ENCODE results near the gene GPR18. TPM values are rescaled to one million over a fixed set of nuclear protein-coding genes. Genes with fewer than 3 reads are reported as not detected.

GPR18 gene
- polyA plus RNA-seq, 1 donor (not counting 4 experiments of a cell fraction or from before 2014, with no cell fraction given): not detected

DNA sequence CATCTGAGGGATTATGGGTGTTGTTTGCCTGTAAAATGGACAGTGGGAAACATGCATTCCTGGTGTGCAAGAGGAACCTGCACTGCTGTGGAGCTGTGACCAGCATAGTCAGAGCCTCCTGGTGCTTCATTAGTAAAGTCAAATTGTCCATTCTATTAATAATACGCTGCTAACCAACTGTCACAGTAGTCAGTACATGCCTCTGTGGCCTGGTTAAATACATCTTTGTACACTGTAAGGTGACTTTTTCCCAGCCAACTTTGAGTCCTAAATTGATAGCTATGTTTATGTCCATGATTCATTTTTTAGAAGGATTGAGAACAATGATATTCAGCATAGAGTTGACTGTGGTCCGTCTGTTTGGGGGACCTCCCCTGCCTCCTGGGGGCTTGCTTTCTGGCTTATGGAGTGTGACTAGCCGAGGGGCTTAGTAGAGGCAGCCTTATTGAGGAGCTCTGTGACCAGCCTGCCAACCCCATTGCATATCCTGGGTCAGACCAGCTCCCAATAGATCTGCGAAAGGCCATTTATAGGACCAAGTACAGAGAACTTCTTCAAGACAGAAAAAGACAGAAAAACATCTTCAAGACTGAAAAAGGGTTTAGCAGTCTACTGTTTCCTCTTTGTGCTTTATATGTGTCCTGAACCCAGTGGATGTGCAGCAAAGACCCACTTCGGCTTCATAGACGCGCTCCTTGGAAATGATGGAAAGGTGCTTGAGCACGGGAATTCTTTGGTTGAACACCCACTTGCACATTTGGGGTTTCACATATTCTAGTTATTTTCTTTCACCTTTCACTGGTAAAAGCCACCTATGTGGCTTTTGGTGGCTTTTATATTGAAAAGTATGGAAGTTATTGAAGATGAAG is 44.7 kb upstream of the GPR18 start:
- H4K20me1 ChIP-seq (ENCODE audit: control insufficient read depth, extremely low read depth, insufficient read depth, low read length): no peaks in the 10 kb centered on the region
- H3K36me3 ChIP-seq (ENCODE audit: control insufficient read depth in 2 of 2, extremely low read depth in 1 of 2, insufficient read depth in 2 of 2, low read length in 2 of 2): peaks cover 0 to 2% of the 10 kb centered on the region in 2 experiments
- no peak overlapping the region for H2AFZ ChIP-seq (ENCODE audit: control insufficient read depth, low read length)
- dilution Hi-C loops (cut with MboI; ENCODE audit: extremely low pct_ligation_motif_present, low sequenced_read_pairs): no loop called here
- no peaks in the 10 kb centered on the region for H3K79me2 ChIP-seq (ENCODE audit: control insufficient read depth, insufficient read depth, low read length)
- TF ChIP-seq, protein P1, sequence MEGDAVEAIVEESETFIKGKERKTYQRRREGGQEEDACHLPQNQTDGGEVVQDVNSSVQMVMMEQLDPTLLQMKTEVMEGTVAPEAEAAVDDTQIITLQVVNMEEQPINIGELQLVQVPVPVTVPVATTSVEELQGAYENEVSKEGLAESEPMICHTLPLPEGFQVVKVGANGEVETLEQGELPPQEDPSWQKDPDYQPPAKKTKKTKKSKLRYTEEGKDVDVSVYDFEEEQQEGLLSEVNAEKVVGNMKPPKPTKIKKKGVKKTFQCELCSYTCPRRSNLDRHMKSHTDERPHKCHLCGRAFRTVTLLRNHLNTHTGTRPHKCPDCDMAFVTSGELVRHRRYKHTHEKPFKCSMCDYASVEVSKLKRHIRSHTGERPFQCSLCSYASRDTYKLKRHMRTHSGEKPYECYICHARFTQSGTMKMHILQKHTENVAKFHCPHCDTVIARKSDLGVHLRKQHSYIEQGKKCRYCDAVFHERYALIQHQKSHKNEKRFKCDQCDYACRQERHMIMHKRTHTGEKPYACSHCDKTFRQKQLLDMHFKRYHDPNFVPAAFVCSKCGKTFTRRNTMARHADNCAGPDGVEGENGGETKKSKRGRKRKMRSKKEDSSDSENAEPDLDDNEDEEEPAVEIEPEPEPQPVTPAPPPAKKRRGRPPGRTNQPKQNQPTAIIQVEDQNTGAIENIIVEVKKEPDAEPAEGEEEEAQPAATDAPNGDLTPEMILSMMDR (optimal IDR thresholded peaks at IDR 0.05 in 1 of 3, IDR thresholded peaks at IDR 0.05 in 1 of 3, conservative IDR thresholded peaks at IDR 0.05 in 1 of 3; ENCODE audit: extremely low read depth in 1 of 3, insufficient read depth in 2 of 3, low read length in 3 of 3): no peak
- TF ChIP-seq EZH2 (IDR thresholded peaks at IDR 0.05; ENCODE audit: low read length): no peak
- H3K4me3 ChIP-seq (ENCODE audit: control insufficient read depth in 2 of 3, extremely low read depth in 1 of 3, insufficient read depth in 2 of 3, low read depth in 1 of 3, low read length in 3 of 3): no peak overlapping the region
- H3K4me2 ChIP-seq (ENCODE audit: control insufficient read depth, extremely low read depth, insufficient read depth, low read depth, low read length): no peak overlapping the region
- DNase-seq (ENCODE audit: low read depth, low spot score): no peak
- no peaks in the 10 kb centered on the region for H3K9me3 ChIP-seq (ENCODE audit: control insufficient read depth, low read depth, low read length)
- H3K27me3 ChIP-seq (ENCODE audit: control insufficient read depth, extremely low read depth, insufficient read depth, low read length): no peaks in the 10 kb centered on the region
- H3K9me1 ChIP-seq (ENCODE audit: control insufficient read depth, extremely low read depth, insufficient read depth, low read length): no peaks in the 10 kb centered on the region
- H3K27ac ChIP-seq (ENCODE audit: control insufficient read depth, insufficient read depth, low read length): no peak overlapping the region
- FAIRE-seq: no peak
- H3K9ac ChIP-seq (ENCODE audit: control insufficient read depth, extremely low read depth, insufficient read depth, low read length): no peak overlapping the region
- peaks cover 9% of the 10 kb centered on the region for H3K4me1 ChIP-seq (ENCODE audit: control insufficient read depth, extremely low read depth, insufficient read depth, low read length)

DNA sequence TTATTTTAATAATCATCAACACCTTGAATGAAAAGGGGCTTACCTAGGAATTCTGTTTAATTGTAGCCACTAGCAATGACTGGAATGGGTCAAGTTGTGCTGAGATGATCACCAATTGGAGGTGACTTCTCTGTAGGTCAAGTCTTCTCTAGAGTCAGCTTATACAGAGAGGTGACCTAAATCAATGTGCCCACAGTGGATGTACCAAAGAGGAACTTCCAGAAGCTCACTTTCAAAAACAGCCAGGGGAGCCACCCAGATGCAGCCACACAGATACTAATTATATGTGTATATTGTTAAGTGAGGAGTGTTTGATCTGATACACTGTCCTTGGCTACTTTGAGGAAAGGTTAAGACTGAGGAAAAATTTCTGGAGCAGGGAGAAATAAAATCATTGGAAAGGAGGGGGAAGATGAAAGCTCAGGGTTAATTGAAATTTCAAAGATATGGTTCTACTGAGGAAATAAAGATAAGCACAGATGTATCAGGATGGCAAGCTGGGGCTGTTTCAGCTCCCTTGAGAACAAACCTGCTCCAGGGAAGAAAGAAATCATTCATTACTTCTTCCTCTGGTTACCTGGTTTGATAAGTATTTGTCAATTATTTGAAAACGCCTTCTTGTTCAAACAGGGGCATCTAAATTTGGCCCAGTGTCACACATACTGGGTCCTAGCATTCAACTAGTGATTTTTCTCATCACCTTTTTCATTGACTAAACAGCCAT is 43.9 kb upstream of the GPR18 start:
- no peak for FAIRE-seq
- no peak overlapping the region for H2AFZ ChIP-seq (ENCODE audit: control insufficient read depth, low read length)
- no peaks in the 10 kb centered on the region for H3K9me1 ChIP-seq (ENCODE audit: control insufficient read depth, extremely low read depth, insufficient read depth, low read length)

More for the DNA sequence above, 43.9 kb upstream of the GPR18 start:
- H4K20me1 ChIP-seq (ENCODE audit: control insufficient read depth, extremely low read depth, insufficient read depth, low read length): no peaks in the 10 kb centered on the region
- no peak for TF ChIP-seq EZH2 (IDR thresholded peaks at IDR 0.05; ENCODE audit: low read length)
- TF ChIP-seq, protein P1 (optimal IDR thresholded peaks at IDR 0.05 in 1 of 3, IDR thresholded peaks at IDR 0.05 in 1 of 3, conservative IDR thresholded peaks at IDR 0.05 in 1 of 3; ENCODE audit: extremely low read depth in 1 of 3, insufficient read depth in 2 of 3, low read length in 3 of 3): no peak
- H3K9me3 ChIP-seq (ENCODE audit: control insufficient read depth, low read depth, low read length): no peaks in the 10 kb centered on the region
- DNase-seq (ENCODE audit: low read depth, low spot score): no peak
- peaks cover 0 to 2% of the 10 kb centered on the region in 2 experiments for H3K36me3 ChIP-seq (ENCODE audit: control insufficient read depth in 2 of 2, extremely low read depth in 1 of 2, insufficient read depth in 2 of 2, low read length in 2 of 2)
- H3K9ac ChIP-seq (ENCODE audit: control insufficient read depth, extremely low read depth, insufficient read depth, low read length): no peak overlapping the region
- H3K4me2 ChIP-seq (ENCODE audit: control insufficient read depth, extremely low read depth, insufficient read depth, low read depth, low read length): no peak overlapping the region
- peaks cover 5% of the 10 kb centered on the region for H3K4me1 ChIP-seq (ENCODE audit: control insufficient read depth, extremely low read depth, insufficient read depth, low read length)
- H3K4me3 ChIP-seq (ENCODE audit: control insufficient read depth in 2 of 3, extremely low read depth in 1 of 3, insufficient read depth in 2 of 3, low read depth in 1 of 3, low read length in 3 of 3): no peak overlapping the region
- no peaks in the 10 kb centered on the region for H3K79me2 ChIP-seq (ENCODE audit: control insufficient read depth, insufficient read depth, low read length)
- dilution Hi-C loops (cut with MboI; ENCODE audit: extremely low pct_ligation_motif_present, low sequenced_read_pairs): no loop called here
- no peaks in the 10 kb centered on the region for H3K27me3 ChIP-seq (ENCODE audit: control insufficient read depth, extremely low read depth, insufficient read depth, low read length)
- no peak overlapping the region for H3K27ac ChIP-seq (ENCODE audit: control insufficient read depth, insufficient read depth, low read length)

All from keratinocyte (primary cell).